HT-29 (cell line): ENCODE measurements around the gene PCBP2. TPM values are rescaled to one million over a fixed set of nuclear protein-coding genes. Genes with fewer than 3 reads are reported as not detected.

ENCODE experiments used
- DNase-seq: peaks from one replicate; pipeline ENCODE4 v3.0.0-alpha.2; 2015; ENCODE audit warnings: low spot score
- small RNA-seq: library from RNA; depleted of rRNA; stranded (forward); fragments of <200 nt; gene quantifications from one replicate; pipeline ENCODE3, GENCODE V24; 2014
- total RNA-seq: library from RNA; depleted of rRNA; stranded (reverse); fragments of >200 nt; shearing (Covaris generic); gene quantifications from 2 replicates; pipeline ENCODE4 v1.2.3, GENCODE V29; 2014; rRNA removed

Gene PCBP2
- total RNA-seq, 1 experiment from 2014 or later, result 135 TPM

DNA sequence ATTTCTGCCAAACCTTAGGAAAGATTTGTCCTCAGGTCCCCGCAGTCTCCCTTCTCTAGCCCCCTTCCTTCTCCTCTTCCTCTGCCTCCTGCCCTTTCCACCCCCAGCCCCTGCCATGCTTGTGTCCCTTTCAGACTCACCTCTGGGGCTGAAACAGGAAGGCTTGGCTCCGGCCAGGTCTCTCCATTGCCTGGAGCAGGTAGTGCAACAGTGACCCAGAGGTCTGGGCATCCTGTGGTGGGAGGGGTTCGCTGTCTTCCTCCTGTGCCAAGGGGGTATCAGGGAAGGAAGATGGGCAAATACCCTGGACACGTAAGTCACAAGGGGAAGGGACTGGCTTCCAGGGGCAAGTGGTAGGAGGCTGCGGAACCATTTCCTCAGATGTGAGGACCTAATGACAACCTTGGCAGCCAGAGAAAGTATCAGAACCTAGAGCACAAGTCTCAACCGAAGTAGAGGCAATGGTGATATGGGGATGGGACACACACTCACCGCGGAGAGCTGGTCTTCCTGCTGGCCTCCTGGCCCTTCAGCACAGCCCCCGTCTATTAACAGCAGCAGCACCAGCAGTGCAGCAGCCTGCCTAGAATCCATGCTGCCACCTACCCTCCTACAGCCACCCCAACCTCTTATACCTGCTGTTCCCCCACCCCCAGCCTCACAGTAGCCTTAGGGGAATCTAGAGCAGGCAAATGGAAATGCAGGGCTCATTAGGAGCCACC lies 55.1 kb downstream of the PCBP2 start, which contains the start of gene NPFF:
NPFF (minus strand) TSS at position 604 of the 722 bp plus-strand sequence; CDS start at position 594, 10 bp downstream.
- DNase-seq, result no peak

DNA sequence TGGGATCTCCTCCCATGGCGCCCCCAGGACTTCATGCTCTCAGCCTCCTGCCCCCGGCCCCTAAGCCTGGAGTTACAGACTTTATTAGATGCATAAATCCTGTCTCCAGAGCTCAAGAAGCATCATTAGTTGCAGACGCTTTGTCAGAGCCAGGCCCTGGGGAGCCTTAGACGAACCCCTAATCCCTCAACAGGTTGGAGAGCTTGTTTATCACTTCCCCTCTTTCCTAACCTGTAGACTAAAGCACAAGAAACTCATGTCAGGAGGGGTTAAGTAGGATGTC lies 55.6 kb downstream of the PCBP2 start:
- no peak for DNase-seq

DNA sequence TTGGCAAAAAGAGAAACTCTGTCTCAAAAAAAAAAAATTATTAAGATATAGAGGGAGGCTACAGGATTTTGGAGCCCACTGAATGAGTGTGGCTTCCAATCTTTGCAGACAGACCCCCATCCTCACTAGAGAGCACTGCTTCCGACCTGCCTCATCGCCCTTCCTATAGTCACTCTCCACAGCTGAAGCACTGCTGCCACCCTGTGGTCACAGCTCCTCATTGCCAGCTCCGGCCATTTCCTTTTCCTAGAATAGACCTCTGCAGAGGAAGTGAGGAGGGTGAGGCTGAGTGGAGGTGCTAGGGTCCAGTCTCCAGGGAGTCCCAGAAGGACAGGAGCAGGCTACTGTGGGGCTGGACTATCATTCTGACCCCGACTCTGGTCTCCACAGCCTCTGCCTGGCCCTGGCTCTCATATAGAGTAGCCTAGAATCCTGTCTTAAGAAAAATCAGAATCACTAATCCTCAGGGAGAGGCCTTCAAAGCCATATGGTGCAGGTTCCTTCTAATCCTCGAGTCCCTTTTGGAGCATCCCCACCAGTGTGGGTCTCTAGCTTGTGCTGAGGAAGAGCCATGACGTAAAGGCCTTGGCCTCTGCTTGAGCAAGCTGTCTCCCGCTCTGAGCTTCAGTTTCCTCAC lies 56.8 kb downstream of the PCBP2 start:
- DNase-seq, result peak; percentile 95

DNA sequence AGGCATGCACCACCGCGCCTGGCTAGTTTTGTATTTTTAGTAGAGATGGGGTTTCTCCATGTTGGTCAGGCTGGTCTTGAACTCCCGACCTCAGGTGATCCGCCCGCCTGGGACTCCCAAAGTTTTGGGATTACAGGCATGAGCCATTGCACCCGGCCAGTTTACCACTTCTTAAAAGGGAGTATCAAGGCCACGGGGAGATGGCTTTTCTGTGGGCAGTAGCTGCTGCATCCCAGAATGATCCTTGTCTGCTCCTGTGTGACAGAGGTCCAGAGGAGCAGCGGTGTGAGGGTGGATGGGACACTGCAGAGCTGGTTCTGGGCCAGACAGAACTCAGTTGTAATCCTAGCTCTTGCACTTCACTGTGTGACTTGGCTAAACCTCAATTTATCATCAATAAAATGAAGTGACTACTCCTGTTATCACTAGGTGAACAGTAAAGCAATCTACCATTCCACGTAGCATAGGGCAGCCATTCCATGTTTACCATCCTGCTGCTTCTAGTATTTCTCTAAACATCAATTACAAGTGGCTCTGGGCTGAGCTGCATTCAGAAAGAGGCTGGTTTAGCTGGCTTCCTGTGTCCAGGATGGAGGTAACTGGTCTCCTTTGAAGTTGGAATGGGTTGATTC lies 58.4 kb downstream of the PCBP2 start:
- DNase-seq, result no peak

DNA sequence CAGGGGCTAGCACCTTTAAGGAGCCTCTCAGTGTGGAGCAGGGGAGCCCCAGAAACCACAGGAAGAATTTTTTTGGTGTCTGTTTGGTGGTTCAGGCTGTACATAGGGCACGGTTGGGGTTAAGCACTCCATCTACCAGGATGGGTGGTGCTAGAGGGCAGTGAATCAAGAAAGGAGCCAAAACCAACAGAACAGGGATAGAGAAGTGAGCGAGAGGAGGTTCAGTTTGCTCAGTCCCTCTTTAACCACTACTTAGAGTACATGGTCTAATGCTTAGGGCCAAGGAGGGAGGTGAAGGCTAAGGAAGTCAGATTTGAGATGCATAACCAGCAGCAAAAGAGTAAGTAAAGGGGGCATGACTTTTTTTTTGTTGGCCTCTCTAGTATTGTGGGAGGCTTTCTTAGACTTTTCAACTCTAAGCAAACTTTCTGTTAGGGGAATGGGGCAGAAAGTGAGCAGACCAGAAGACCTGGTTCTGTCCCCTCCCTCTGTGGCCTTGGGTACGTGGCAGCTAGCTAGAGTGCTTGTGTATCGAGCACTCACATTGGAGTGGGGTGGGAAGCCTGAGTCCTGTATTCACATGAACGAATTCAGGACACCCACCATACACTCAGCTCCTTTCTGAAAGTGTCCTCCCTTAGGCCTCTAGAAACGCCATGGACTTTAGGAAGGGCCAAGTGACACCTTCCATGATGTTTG lies 62.0 kb downstream of the PCBP2 start:
- DNase-seq, result peak; percentile 14

DNA sequence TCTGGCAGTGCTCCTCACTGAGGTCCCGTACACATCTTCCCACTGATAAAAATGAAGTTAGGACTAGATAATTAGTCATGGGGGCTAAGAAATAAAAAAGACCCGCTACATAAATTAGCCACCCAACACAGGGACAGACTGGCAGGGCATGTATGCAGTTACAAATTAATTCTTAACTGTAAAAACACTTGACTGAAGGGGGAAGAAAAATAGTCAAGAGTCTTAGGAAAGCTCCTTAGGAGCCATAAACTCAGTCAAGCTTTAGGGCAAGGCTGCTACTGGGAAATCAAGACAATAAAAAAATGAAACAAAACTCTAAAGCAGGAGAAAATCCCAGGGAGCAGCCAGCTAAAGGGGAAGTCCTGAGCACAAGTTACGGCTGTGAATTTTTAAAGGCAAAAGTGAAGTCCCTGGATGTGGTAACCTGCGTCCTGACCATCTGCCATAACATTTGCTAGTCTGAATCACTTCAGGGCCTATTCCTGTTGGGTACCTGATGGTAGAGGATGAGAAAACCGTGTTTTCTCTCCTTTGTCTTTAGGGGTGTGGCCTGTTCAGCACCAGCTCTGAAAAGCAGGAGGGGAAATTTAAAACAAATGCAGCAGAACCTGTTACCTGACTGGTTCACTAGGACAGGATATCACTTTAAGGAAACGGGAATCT lies 62.9 kb downstream of the PCBP2 start:
- DNase-seq, result no peak

DNA sequence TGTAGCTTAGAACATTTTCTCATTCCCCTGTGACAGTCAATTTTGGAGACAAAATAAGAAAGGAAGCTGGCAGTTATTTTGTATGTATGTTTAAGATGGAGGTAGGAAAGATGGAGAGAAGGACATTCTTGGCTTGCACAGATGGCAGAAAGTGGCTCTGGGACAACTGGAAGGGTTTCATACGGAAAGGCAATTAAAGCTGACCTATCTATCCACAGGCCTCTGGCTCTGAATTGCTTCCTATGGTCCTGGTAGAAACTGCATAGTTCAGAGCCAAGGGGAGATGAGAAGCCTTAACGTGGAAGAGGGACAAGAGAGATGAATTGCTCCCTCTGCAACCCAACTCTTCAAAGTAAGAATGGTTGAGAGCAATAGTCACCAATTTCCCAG lies 63.4 kb downstream of the PCBP2 start:
- DNase-seq, result no peak

DNA sequence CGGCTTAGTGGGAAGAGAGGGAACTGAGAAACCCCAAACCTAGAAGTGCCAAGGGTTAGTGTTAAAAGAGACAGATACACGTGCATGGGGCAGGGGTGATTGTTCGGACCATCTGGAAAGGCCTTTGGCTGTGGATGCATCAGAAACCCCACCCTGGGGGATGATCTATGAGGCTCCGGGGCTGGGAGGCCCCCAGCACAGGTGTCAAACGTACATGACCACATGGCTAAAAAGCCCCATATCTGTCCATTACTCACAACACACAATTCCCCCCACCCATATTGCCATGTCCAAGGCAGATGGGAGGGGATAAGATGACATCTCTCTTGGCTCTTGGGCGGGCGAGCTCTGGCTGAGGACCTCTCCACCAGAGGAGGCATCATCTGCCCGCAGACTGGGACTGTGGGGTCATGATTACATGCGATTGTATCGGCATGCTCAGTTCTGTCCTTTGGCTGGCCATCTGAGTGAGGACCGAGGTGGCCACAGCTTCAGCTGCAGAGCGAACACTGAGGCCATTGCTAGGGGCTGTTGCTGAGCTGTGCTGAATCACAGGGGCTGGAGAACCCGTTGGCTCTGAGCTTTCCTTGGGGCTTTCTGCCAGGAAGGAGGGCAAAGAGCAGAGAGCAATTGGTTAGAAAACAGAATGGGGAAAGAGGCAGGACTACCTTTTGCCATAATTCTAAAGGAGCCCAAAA lies 65.0 kb downstream of the PCBP2 start:
- DNase-seq, result no peak

DNA sequence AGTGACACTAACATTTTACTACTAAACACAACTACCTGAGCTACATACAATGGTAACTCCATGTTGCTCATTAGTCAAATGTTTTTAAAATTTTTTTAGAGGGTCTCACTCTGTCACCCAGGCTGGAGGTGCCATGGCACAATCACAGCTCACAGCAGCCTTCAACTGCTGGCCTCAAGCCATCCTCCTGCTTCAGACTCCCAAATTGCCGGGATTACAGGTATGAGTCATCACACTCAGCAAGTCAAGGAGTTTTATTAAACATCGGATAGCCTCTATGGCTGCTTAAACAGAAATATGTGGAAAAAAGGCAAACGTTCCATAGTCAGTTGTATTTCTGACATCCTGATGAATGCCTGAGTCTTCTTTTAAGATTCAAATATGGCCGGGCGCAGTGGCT lies 66.5 kb downstream of the PCBP2 start:
- DNase-seq, result no peak

DNA sequence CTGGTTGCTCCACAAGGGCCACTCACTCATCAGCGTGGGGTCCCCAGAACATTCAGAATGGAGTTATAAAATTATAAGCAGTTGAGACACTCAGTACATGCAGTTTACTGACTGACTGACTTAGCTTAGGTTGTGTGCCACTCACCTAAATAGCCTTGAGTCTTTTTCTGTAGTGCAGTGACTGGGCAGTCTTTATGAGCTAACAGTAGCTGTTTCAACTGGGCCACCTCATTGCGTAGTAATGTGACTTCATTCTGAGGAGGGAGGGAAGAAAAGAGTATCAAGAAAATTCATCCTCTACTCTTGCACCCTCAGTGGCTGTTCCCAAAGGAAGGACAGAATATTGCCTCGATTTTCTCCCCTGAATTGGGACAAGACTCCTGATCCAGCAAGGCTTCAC lies 71.2 kb downstream of the PCBP2 start:
- DNase-seq, result no peak

DNA sequence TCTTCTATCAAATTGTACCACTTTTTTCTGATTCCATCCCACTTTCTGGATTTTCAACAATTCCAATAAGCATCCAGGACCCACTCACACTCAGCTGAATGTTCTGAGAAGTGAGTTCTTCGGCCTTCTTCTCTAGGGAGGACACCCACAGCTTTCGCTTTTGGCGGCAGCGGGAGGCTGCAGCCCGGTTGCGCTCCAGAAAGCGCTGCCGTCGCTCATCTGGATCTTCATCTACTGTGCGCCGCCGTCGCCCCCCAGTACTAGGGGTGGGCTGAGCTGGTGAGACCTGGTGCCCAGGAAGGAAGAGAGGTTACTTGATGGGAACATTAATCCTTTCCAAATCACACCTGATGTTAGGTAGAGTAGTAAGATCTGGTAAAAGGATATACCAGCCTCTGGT lies 72.6 kb downstream of the PCBP2 start:
- no peak for DNase-seq

DNA sequence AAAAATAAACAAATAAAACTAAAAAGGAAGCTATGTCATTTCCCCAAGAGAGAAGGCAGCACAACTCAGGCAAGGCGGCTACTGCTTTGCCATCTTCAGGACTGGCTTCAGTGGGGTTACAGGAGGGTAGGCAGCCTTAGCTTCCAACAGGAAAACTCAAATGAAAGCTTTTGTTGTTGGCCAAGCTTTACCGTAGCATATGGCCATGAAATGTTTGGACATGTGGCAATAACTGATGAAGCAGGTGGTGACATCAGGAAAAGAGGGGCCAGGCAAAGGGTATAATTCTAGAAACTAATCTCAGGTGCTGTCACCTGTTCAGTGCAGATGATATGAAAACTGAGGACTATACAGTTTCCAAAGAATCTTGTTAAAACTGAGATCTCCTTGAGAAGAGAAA lies 78.2 kb downstream of the PCBP2 start:
- no peak for DNase-seq

Small RNA genes within 50 kb of the gene (small RNA-seq; reads per million reads assigned to genes)
- not detected for gene AC023509.3

Other genes with a start within 250 kb of the PCBP2 start
- 8.1 and 11.4 TPM in 2 replicates for gene ITGB7, start 244.9 kb upstream of the PCBP2 start, total RNA-seq
- gene RARG, start 219.9 kb upstream of the PCBP2 start, total RNA-seq, result 89.7 and 92.5 TPM in 2 replicates
- gene ESPL1, start 183.8 kb upstream of the PCBP2 start, total RNA-seq, result 28.0 and 31.0 TPM in 2 replicates
- gene PFDN5, start 156.6 kb upstream of the PCBP2 start, total RNA-seq, result 219 and 260 TPM in 2 replicates
- 92.5 and 106 TPM in 2 replicates for gene MYG1, start 152.4 kb upstream of the PCBP2 start, total RNA-seq
- 68.4 and 70.6 TPM in 2 replicates for gene AAAS, start 130.5 kb upstream of the PCBP2 start, total RNA-seq
- not detected in 2 replicates for gene SP7, start 115.7 kb upstream of the PCBP2 start, total RNA-seq
- 52.0 and 56.5 TPM in 2 replicates for gene SP1, start 71.9 kb upstream of the PCBP2 start, total RNA-seq
- not detected in 2 replicates for gene AMHR2, start 28.2 kb upstream of the PCBP2 start, total RNA-seq
- gene PRR13, start 10.4 kb upstream of the PCBP2 start, total RNA-seq, result 122 and 134 TPM in 2 replicates
- gene MAP3K12, start 47.4 kb downstream of the PCBP2 start, total RNA-seq, result 0.84 and 3.2 TPM in 2 replicates
- gene TARBP2, start 49.2 kb downstream of the PCBP2 start, total RNA-seq, result 68.9 and 89.2 TPM in 2 replicates
- gene NPFF, start 55.4 kb downstream of the PCBP2 start, total RNA-seq, result not detected in 2 replicates
- 6.9 and 7.5 TPM in 2 replicates for gene ATF7, start 174.3 kb downstream of the PCBP2 start, total RNA-seq
- 379 and 381 TPM in 2 replicates for gene ATP5MC2, start 224.0 kb downstream of the PCBP2 start, total RNA-seq